Kidney (tissue), 14 donors: Measurements from ENCODE around the gene USP46. TPM values are rescaled to one million over a fixed set of nuclear protein-coding genes. Genes with fewer than 3 reads are reported as not detected.

Experiments
- DNase-seq, 5 donors: peaks; one replicate each; pipeline ENCODE4 v3.0.0-alpha.2; 2013 to 2020
- FAIRE-seq: peaks from 2 replicates; lab custom pipeline; 2012; peaks lifted over from hg19 to GRCh38; lab: Jason Lieb, UNC
- H3K27ac ChIP-seq, 2 donors: one replicate each; pipeline ENCODE4 v1.7.0; 2013; ENCODE audit warnings: low read depth in 2 of 2, low read length in 2 of 2, inconsistent platforms in 1 of 2
- H3K27me3 ChIP-seq: one replicate; pipeline ENCODE4 v1.7.1; 2013; ENCODE audit warnings: low read length, inconsistent platforms; ENCODE audit not compliant: control insufficient read depth, insufficient read depth
- H3K36me3 ChIP-seq, 3 donors: one replicate each; pipeline versions ENCODE4 v1.7.0 to v1.7.1; 2013; ENCODE audit warnings: low read length in 3 of 3, control low read depth in 1 of 3, inconsistent platforms in 1 of 3; ENCODE audit not compliant: insufficient read depth in 3 of 3, control insufficient read depth in 2 of 3
- H3K4me1 ChIP-seq, 3 donors: one replicate each; pipeline versions ENCODE4 v1.7.0 to v1.7.1; 2013; ENCODE audit warnings: low read length in 3 of 3, inconsistent platforms in 1 of 3, low read depth in 1 of 3; ENCODE audit not compliant: control insufficient read depth in 2 of 3, insufficient read depth in 2 of 3
- H3K4me3 ChIP-seq, 3 donors: one replicate each; pipeline versions ENCODE4 v1.7.0 to v1.8.1; 2013; ENCODE audit warnings: low read length in 3 of 3, control low read depth in 1 of 3, inconsistent platforms in 1 of 3
- H3K9ac ChIP-seq, 3 donors: one replicate each; pipeline versions ENCODE4 v1.7.0 to v1.7.1; 2013; ENCODE audit warnings: low read length in 3 of 3, control low read depth in 1 of 3, inconsistent platforms in 1 of 3
- H3K9me3 ChIP-seq, 3 donors: one replicate each; pipeline versions ENCODE4 v1.7.0 to v1.7.1; 2013; ENCODE audit warnings: low read length in 3 of 3, control low read depth in 1 of 3, inconsistent platforms in 1 of 3; ENCODE audit not compliant: control insufficient read depth in 2 of 3, insufficient read depth in 1 of 3
- CTCF ChIP-seq: IDR thresholded peaks from 3 replicates; pipeline ENCODE4 v1.5.1; 2012; ENCODE audit warnings: mild to moderate bottlenecking, moderate library complexity, borderline replicate concordance; ENCODE audit not compliant: insufficient read depth; ENCODE audit errors: extremely low read depth
- intact Hi-C: fragments of 100-400 bp; cut with DNase I; formaldehyde crosslinking; loops from one replicate; pipeline ENCODE4 v1.11.1; 2022
- polyA plus RNA-seq: library from polyadenylated mRNA; stranded (reverse); fragments of 350-450 nt; fragmentation: Illumina TruSeq; extraction: RNeasy Lipid Tissue Mini Kit (QIAGEN cat#74804); gene quantifications from one replicate; pipeline ENCODE4 v1.2.3, GENCODE V29; 2014; ENCODE audit warnings: low read depth, low replicate concordance; ENCODE audit not compliant: insufficient read depth
- total RNA-seq: library from RNA; stranded (reverse); fragmentation: NEBNext Ultra II Directional; extraction: Animal tissue kit (Norgen Biotek cat#: 25700); gene quantifications from one replicate; pipeline ENCODE4 v1.2.1, GENCODE V29; 2021
- donor health status: control.
- donor health status: control.
- donor health status: control.
- donor health status: control.
- donor health status: control.
- donor health status: DM: yes; HTN: yes; CAD: no.
- donor health status: Normal renal cell carcinoma (clear cell type).

Gene USP46
- total and polyA plus RNA-seq, 2 donors from 2014 or later: 8.2 to 16.9 TPM

GRCh38 chr4:52670121-52670520 lies 11.0 kb upstream of the USP46 start:
- FAIRE-seq (no peak), DNase-seq (no peak)
- Histone ChIP-seq H3K36me3 (no peaks in the 10 kb centered on the region), H3K27ac (no peak overlapping the region), H3K9me3 (no peaks in the 10 kb centered on the region), H3K27me3 (no peaks in the 10 kb centered on the region), H3K4me1 (no peaks in the 10 kb centered on the region), H3K4me3 (no peak overlapping the region), H3K9ac (no peak overlapping the region)
- intact Hi-C loops: no loop called here
- no peak for TF ChIP-seq CTCF

DNA sequence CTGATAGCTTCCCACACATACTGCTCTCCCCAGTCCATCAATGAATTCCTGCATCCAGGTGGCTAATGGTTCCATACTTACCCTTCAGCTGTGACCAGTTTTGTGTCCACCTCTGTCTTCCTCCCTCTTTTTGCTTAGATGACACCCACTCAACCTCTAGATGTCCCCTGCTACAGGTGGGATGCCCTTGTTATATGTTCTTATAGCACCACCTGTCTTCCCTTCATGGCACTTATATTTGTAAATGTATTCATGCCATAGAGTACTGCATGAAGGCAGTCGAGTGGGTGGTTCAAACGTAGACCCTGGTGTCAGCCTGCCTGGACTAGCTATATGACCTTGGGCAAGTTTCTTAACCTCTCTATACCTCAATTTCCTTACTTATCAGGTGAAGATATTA lies 6.5 kb upstream of the USP46 start:
- H3K4me1 ChIP-seq: peaks cover 0 to 2% (median 0%) of the 10 kb centered on the region in 3 donors
- no peaks in the 10 kb centered on the region for H3K9me3 ChIP-seq
- no peaks in the 10 kb centered on the region for H3K36me3 ChIP-seq
- no peaks in the 10 kb centered on the region for H3K27me3 ChIP-seq
- TF ChIP-seq CTCF: no peak
- H3K4me3 ChIP-seq: no peak overlapping the region
- H3K27ac ChIP-seq: no peak overlapping the region
- intact Hi-C loops: no loop called here
- no peak for DNase-seq
- no peak overlapping the region for H3K9ac ChIP-seq
- no peak for FAIRE-seq

- intact Hi-C loops: no loop called here
- TF ChIP-seq CTCF: no peak
- H3K36me3 ChIP-seq: no peaks in the 10 kb centered on the region
- FAIRE-seq: no peak
- H3K9ac ChIP-seq: no peak overlapping the region
- DNase-seq: no peak
- no peaks in the 10 kb centered on the region for H3K9me3 ChIP-seq
- no peak overlapping the region for H3K4me3 ChIP-seq
- H3K4me1 ChIP-seq: peaks cover 0 to 2% (median 0%) of the 10 kb centered on the region in 3 donors
- H3K27me3 ChIP-seq: no peaks in the 10 kb centered on the region
- no peak overlapping the region for H3K27ac ChIP-seq
These were observed 5.4 kb upstream of the USP46 start for GRCh38 chr4:52664479-52664878.
